Measurements from ENCODE around the gene DNA2. TPM values are rescaled to one million over a fixed set of nuclear protein-coding genes. Genes with fewer than 3 reads are reported as not detected.

The DNA2 gene, protein sequence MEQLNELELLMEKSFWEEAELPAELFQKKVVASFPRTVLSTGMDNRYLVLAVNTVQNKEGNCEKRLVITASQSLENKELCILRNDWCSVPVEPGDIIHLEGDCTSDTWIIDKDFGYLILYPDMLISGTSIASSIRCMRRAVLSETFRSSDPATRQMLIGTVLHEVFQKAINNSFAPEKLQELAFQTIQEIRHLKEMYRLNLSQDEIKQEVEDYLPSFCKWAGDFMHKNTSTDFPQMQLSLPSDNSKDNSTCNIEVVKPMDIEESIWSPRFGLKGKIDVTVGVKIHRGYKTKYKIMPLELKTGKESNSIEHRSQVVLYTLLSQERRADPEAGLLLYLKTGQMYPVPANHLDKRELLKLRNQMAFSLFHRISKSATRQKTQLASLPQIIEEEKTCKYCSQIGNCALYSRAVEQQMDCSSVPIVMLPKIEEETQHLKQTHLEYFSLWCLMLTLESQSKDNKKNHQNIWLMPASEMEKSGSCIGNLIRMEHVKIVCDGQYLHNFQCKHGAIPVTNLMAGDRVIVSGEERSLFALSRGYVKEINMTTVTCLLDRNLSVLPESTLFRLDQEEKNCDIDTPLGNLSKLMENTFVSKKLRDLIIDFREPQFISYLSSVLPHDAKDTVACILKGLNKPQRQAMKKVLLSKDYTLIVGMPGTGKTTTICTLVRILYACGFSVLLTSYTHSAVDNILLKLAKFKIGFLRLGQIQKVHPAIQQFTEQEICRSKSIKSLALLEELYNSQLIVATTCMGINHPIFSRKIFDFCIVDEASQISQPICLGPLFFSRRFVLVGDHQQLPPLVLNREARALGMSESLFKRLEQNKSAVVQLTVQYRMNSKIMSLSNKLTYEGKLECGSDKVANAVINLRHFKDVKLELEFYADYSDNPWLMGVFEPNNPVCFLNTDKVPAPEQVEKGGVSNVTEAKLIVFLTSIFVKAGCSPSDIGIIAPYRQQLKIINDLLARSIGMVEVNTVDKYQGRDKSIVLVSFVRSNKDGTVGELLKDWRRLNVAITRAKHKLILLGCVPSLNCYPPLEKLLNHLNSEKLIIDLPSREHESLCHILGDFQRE
- total RNA-seq (2012; rRNA removed) (5.6 and 10.0 TPM in 2 replicates), polyA plus RNA-seq (2012; rRNA removed) (3.3 and 3.9 TPM in 2 replicates), Bru-seq, nascent RNA (percentile 55 among the genes with signal in this experiment), BruChase-seq, experiment 1, labeled RNA remaining after a 6-hour chase (percentile 83 among the genes with signal in this experiment), BruChase-seq, experiment 2, labeled RNA remaining after a 2-hour chase (percentile 68 among the genes with signal in this experiment)
- polyA plus RNA-seq (2012; cell fraction: cytosol; rRNA removed): 0.34 and 0.41 TPM in 2 replicates
- polyA plus RNA-seq (2012; cell fraction: nucleus; rRNA removed; ENCODE audit: low replicate concordance): 0.61 and 4.2 TPM in 2 replicates
- long read RNA-seq: 0 reads

DNA sequence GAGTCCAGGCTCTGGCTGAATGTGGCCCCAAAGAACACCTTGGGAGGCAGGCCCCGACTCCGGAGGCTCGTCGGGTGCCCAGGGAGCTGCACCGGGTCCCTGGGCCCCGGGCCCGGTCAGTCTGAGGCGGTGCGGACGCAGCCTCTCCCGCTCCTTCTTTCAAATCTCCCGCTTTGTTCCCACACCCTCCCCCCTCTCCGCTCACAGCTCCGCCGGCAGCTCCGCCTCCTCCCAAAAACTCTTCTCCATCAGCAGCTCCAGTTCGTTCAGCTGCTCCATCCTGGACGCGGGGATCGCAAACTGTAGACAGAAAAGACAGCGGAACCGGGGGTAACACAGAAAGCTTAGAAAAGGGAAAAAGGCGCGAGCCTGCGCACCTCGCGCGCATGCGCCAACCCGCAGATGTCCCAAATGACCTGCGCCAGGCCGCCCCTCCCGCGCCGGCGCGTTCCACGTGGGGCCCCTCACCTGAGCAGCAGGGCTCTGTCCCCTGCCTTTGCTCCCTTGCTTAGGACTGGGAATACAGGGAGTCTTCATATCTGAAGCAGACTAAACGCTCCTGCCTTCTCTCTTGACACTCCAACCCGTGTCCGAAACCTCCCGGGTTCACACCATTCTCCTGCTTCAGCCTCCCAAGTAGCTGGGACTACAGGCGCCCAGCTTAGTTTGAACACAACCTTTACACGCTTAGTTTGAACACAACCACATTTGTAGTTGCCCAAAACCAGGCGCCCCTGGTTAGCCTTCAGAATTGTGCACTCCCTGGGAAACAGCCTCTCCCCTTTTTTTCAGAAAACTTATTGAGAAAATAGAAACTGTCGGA is at the start of gene DNA2:
Gene DNA2 (minus strand): TSS at position 388 of the 823 bp plus-strand sequence. CDS start 109 bp downstream, at position 279.
- Histone ChIP-seq H2BK5ac (ENCODE audit: low read depth, low read length, poor library complexity, severe bottlenecking) (peak within 1 kb of the TSS; percentile 93), H2BK20ac (ENCODE audit: low read depth, low read length) (peak within 1 kb of the TSS; percentile 54; the same call in 1 of the 2 replicates), H3K36me3 (ENCODE audit: control insufficient read depth, insufficient read depth, low read length) (no peaks in the 10 kb centered on the region), H3K23ac (ENCODE audit: low read depth, low read length) (peak within 1 kb of the TSS; percentile 95; the same call in 1 of the 2 replicates), H4K91ac (ENCODE audit: insufficient read depth, low read depth, low read length) (peak within 1 kb of the TSS; percentile 95; the same call in 1 of the 2 replicates), H3K4ac (ENCODE audit: low read depth, low read length) (peak within 1 kb of the TSS; percentile 99), H4K5ac (ENCODE audit: low read depth, low read length) (peak within 1 kb of the TSS; percentile 65), H3K56ac (ENCODE audit: extremely low read depth, insufficient read depth, low read length) (peak within 1 kb of the TSS; percentile 95), H3K27ac (ENCODE audit: insufficient read depth, low read length) (peak within 1 kb of the TSS; percentile 93), H2AK5ac (ENCODE audit: low read depth, low read length) (peak within 1 kb of the TSS; percentile 37; the same call in 1 of the 2 replicates), H3K18ac (ENCODE audit: low read depth, low read length) (peak within 1 kb of the TSS; percentile 78), H3K9me1 (ENCODE audit: insufficient read depth, low read length) (no peaks in the 10 kb centered on the region), H2BK15ac (ENCODE audit: low read depth, low read length) (peak within 1 kb of the TSS; percentile 80; the same call in 1 of the 3 replicates), H3K27me3 (ENCODE audit: control insufficient read depth, insufficient read depth, low read length) (no peaks in the 10 kb centered on the region), H2AK9ac (replicated peaks; ENCODE audit: low read depth, low read length, poor library complexity) (peak within 1 kb of the TSS; percentile 75), H3K4me2 (ENCODE audit: low read depth, low read length) (peak within 1 kb of the TSS; percentile 98), H3K9ac (ENCODE audit: low read depth, low read length) (peak within 1 kb of the TSS; percentile 92), H4K20me1 (ENCODE audit: insufficient read depth, low read length) (no peaks in the 10 kb centered on the region), H3K4me3 (ENCODE audit: insufficient read depth, low read depth, low read length) (peak within 1 kb of the TSS; percentile 84), H3K9me3 (ENCODE audit: control insufficient read depth, insufficient read depth, low read length) (no peaks in the 10 kb centered on the region), H3K4me1 (ENCODE audit: control insufficient read depth, insufficient read depth, low read length) (0 out of 2 replicates have a peak, but pooled peaks cover 2% of the 10 kb centered on the region), H2BK120ac (ENCODE audit: low read depth, low read length) (peak within 1 kb of the TSS; percentile 98), H4K8ac (ENCODE audit: low read depth in 2 of 2, low read length in 2 of 2) (peak within 1 kb of the TSS; percentile 58 to 97), H3K79me1 (ENCODE audit: low read depth in 1 of 2, low read length in 2 of 2) (peaks cover 12 to 34% of the 10 kb centered on the region in 2 experiments), H2AFZ (replicated peaks; ENCODE audit: low read length, poor library complexity) (peak within 1 kb of the TSS; percentile 100), H3K14ac (replicated peaks; ENCODE audit: low read depth, low read length) (peak within 1 kb of the TSS; percentile 99)
- ChIA-PET CTCF (no interaction called here), POLR2A (ENCODE audit: unreplicated experiment) (no interaction called here)
- dilution Hi-C loops (cut with HindIII; ENCODE audit: low sequenced_read_pairs, unreplicated experiment) (no loop called here), in situ Hi-C loops (cut with MboI; ENCODE audit: low sequenced_read_pairs) (no loop called here), intact Hi-C loops (cut with micrococcal nuclease) (no loop called here)
- ATAC-seq (ENCODE audit: low read depth) (peak; percentile 90), DNase-seq (peak; percentile 50)
- 4% methylated on average over 23 of the region's 46 CpGs; no CpG with 5 or more reads in 1 of the 2 experiments for WGBS, 2 experiments (ENCODE audit: extremely low coverage in 2 of 2, insufficient read length in 1 of 2)
- TF ChIP-seq MXI1 (IDR thresholded peaks at IDR 0.05; ENCODE audit: borderline replicate concordance, low read depth, low read length) (peak; percentile 85), RFX5 (IDR thresholded peaks at IDR 0.05; ENCODE audit: low read depth, low read length) (no peak)
- TF ChIP-seq, protein P1, sequence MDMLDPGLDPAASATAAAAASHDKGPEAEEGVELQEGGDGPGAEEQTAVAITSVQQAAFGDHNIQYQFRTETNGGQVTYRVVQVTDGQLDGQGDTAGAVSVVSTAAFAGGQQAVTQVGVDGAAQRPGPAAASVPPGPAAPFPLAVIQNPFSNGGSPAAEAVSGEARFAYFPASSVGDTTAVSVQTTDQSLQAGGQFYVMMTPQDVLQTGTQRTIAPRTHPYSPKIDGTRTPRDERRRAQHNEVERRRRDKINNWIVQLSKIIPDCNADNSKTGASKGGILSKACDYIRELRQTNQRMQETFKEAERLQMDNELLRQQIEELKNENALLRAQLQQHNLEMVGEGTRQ (IDR thresholded peaks at IDR 0.05; ENCODE audit: low read depth, low read length): peak; percentile 35; the same call in 1 of the 2 replicates
- no TSS peak for BruUV-seq (replicated peaks)

Data from IMR-90 (cell line).